Activated naive CD4-positive, alpha-beta T cell treated with anti-CD3 and anti-CD28 coated beads, Interleukin-2, amount 50 U/mL, for 72 hours (primary cell): ENCODE data around the gene PPHLN1. TPM values are rescaled to one million over a fixed set of nuclear protein-coding genes. Genes with fewer than 3 reads are reported as not detected.

Source experiments
- ATAC-seq, 2 donors: fragments of 150-1000 bp; cut with Tn5 transposase; 2 replicates each; pipeline ENCODE4 v1.10.0; 2021; ENCODE audit warnings: mild to moderate bottlenecking in 2 of 2, moderate library complexity in 2 of 2
- DNase-seq, 2 donors: peaks; one replicate each; pipeline ENCODE4 v3.0.0; 2021 to 2022; ENCODE audit warnings: low spot score in 2 of 2
- H3K27ac Mint-ChIP-seq, 2 donors: one replicate each; pipeline ENCODE4 v1.8.0; 2022; ENCODE audit warnings: mild to moderate bottlenecking in 2 of 2, mixed read lengths in 2 of 2
- H3K36me3 Mint-ChIP-seq, 2 donors: one replicate each; pipeline ENCODE4 v1.8.0; 2022; ENCODE audit warnings: mixed read lengths in 2 of 2
- H3K9me3 Mint-ChIP-seq, 2 donors: one replicate each; pipeline ENCODE4 v1.8.0; 2022; ENCODE audit warnings: mixed read lengths in 2 of 2
- total RNA-seq, 2 donors: library from RNA; stranded (reverse); gene quantifications; one replicate each; pipeline ENCODE4 v1.2.3, GENCODE V29; 2022

The PPHLN1 gene
- total RNA-seq, 2 donors from 2014 or later: 62.8 to 91.0 TPM

DNA sequence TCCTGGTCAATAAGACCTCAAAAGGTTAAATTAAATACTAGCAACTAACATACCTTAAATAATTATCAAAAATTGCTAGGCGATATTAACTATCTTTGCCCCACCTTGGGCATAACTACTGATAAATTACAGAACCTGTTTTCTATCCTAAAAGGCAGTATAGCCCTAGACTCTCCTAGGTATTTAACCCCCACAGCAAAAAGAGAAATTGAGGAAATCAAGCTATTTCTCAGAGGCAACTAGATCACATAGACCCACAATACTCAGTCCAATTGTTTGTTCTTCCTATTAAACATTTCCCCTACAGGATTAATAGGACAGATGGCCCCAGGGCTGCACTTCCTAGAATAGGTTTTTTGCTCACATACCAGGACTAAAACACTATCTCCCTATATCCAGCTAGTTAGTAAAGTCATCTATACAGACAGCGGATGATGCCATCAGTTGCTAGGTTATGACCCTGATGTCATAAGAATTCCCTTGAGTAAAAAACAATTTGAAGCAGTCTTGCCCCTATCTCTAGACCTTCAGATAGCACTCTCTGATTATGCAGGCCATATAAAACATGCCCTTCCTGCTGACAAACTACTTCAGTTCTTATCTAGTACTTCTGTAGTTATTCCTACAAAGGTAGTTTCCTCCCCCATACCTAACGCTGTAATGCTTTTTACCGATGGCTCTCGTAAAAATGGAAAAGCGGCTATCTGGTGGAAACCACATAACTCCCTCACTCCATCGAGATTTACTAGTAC, 118.4 kb downstream of the PPHLN1 start:
- DNase-seq: no peak
- H3K36me3 Mint-ChIP-seq: peaks cover 27 to 43% of the 10 kb centered on the region in 2 donors
- no peak for ATAC-seq
- H3K9me3 Mint-ChIP-seq: no peaks in the 10 kb centered on the region
- no peak overlapping the region for H3K27ac Mint-ChIP-seq

DNA sequence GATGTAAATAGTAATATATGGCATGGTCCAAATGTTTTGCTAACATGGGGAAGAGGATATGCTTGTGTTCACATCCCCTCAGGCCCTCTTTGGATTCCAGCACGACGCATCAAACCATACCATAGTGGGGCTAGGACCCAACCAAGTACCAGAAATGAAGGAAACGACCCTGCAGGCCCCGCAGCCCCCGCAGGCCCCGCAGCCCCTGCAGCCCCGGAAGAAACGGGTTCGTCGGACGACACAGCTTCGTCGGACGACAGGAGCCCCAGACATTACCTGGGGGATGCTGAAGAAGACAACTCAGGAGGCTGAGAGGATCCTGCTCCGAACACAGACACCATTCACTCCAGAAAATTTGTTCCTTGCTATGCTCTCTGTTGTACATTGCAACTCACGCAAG, 119.9 kb downstream of the PPHLN1 start:
- Mint-ChIP-seq H3K9me3 (no peaks in the 10 kb centered on the region), H3K36me3 (peaks cover 23 to 41% of the 10 kb centered on the region in 2 donors), H3K27ac (no peak overlapping the region)
- ATAC-seq (no peak), DNase-seq (no peak)

GRCh38 chr12:42446761-42447160, 120.8 kb downstream of the PPHLN1 start:
- H3K27ac Mint-ChIP-seq: no peak overlapping the region
- ATAC-seq (no peak), DNase-seq (no peak)
- peaks cover 19 to 33% of the 10 kb centered on the region in 2 donors for H3K36me3 Mint-ChIP-seq
- no peaks in the 10 kb centered on the region for H3K9me3 Mint-ChIP-seq

- Mint-ChIP-seq H3K9me3 (no peaks in the 10 kb centered on the region), H3K36me3 (peaks cover 17 to 26% of the 10 kb centered on the region in 2 donors)
Observed at GRCh38 chr12:42447371-42447786, 121.4 kb downstream of the PPHLN1 start.

GRCh38 chr12:42448841-42449240, 122.9 kb downstream of the PPHLN1 start:
- ATAC-seq: no peak
- Mint-ChIP-seq H3K27ac (no peak overlapping the region), H3K9me3 (no peaks in the 10 kb centered on the region), H3K36me3 (peaks cover 9 to 18% of the 10 kb centered on the region in 2 donors)
- no peak for DNase-seq

More at GRCh38 chr12:42447371-42447786, 121.4 kb downstream of the PPHLN1 start:
- DNase-seq (no peak), ATAC-seq (no peak)
- peak overlapping the region in 1 of 2 donors; percentile 33 for H3K27ac Mint-ChIP-seq

- no peak for DNase-seq
- no peak for ATAC-seq
- no peak overlapping the region for H3K27ac Mint-ChIP-seq
- peaks cover 2 to 18% of the 10 kb centered on the region in 2 donors for H3K36me3 Mint-ChIP-seq
- H3K9me3 Mint-ChIP-seq: no peaks in the 10 kb centered on the region
Observed at GRCh38 chr12:42450248-42450647, 124.3 kb downstream of the PPHLN1 start.

DNA sequence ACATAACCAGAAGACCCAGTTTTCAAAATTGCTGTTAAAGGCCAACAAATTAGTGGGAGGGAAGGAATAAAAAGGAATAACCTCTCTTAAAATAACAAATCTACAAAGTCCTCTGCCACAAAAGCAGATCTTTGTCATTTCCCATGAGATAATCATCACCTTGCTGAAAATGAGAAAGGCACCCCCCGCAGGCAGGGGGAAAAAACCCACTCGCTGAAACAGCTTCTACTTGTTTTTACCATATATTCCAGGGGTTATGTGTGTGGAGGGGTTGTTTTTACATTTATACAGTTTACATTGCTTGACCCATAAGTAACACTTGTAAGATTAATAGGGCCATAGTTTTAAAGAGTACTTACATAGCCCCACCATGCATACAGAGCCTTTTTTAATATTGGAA, 132.6 kb downstream of the PPHLN1 start:
- H3K36me3 Mint-ChIP-seq: no peaks in the 10 kb centered on the region
- DNase-seq (no peak), ATAC-seq (no peak)
- H3K9me3 Mint-ChIP-seq: no peaks in the 10 kb centered on the region
- no peak overlapping the region for H3K27ac Mint-ChIP-seq

- DNase-seq (no peak), ATAC-seq (no peak)
- Mint-ChIP-seq H3K36me3 (no peaks in the 10 kb centered on the region), H3K9me3 (no peaks in the 10 kb centered on the region), H3K27ac (no peak overlapping the region)
Observed at GRCh38 chr12:42459336-42459847, 133.4 kb downstream of the PPHLN1 start.

DNA sequence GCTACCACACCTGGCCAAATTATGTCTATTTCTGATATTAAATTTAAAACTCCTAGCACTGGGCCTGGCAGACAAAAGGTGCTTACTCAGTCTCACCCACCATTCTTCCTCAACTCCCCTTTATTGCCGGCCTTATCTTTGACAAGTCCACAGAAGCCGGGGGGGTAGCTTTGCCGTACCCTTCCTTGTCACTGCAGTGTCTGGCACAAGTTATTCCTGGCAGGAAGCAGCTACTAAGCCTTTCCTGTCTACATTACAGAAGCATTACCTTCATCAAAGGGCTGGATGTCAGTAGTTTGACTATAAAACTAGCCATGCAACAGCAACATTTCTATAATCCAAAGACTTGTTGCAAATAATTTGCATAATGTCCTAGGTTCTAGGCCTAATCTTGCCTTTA, 136.5 kb downstream of the PPHLN1 start:
- no peaks in the 10 kb centered on the region for H3K36me3 Mint-ChIP-seq
- DNase-seq (no peak), ATAC-seq (no peak)
- H3K9me3 Mint-ChIP-seq: no peaks in the 10 kb centered on the region
- H3K27ac Mint-ChIP-seq: no peak overlapping the region

DNA sequence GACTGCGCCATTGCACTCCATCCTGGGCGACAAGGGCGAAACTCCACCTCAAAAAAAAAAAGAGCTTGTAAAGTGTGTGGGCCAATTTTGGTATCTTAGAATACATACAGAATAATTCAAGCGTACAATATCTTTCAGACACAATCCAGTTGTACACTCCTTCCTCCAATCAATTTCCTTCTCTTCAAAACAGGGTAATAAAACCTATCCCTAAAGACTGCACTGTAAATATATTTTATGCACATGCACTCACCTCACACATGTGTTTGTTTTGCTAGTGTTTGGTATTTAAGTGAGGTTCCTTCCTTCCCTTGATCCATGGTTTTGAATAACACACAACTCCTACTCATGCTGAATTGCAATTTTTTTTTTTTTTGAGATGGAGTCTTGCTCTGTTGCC, 137.7 kb downstream of the PPHLN1 start:
- Mint-ChIP-seq H3K36me3 (no peaks in the 10 kb centered on the region), H3K27ac (no peak overlapping the region), H3K9me3 (no peaks in the 10 kb centered on the region)
- DNase-seq: no peak
- no peak for ATAC-seq

DNA sequence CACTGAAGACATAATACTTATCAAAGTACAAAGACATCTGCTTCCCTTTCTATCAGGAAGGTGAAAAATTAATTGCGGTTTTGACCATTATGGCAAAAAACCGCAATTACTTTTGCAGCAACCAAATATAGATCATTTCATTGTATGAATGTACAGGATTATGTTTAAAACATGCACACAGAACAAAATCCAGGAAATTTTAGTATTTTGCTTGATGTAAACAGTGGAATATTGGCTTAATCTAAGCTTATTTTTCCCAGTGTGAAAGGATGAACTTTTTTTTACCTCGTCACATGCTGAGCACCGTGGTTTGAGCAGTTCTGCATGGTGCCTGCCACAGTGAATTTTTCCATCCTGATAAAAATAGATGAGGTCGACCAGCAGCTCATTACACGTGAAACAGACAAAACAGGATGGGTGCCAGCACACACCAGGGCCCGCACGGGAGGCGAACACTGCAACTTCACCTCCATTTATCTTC, 142.4 kb downstream of the PPHLN1 start:
- Mint-ChIP-seq H3K9me3 (no peaks in the 10 kb centered on the region), H3K27ac (no peak overlapping the region), H3K36me3 (no peaks in the 10 kb centered on the region)
- ATAC-seq: no peak
- DNase-seq: no peak

GRCh38 chr12:42468921-42469320, 143.0 kb downstream of the PPHLN1 start:
- DNase-seq: no peak
- peak; percentile 3 to 14 for ATAC-seq
- no peak overlapping the region for H3K27ac Mint-ChIP-seq
- H3K36me3 Mint-ChIP-seq: no peaks in the 10 kb centered on the region
- H3K9me3 Mint-ChIP-seq: no peaks in the 10 kb centered on the region

GRCh38 chr12:42469355-42470175, 143.6 kb downstream of the PPHLN1 start:
- no peaks in the 10 kb centered on the region for H3K36me3 Mint-ChIP-seq
- H3K27ac Mint-ChIP-seq: no peak overlapping the region
- H3K9me3 Mint-ChIP-seq: no peaks in the 10 kb centered on the region
- peak; percentile 58 to 90 for ATAC-seq
- peak in 1 of 2 donors; percentile 11 for DNase-seq

DNA sequence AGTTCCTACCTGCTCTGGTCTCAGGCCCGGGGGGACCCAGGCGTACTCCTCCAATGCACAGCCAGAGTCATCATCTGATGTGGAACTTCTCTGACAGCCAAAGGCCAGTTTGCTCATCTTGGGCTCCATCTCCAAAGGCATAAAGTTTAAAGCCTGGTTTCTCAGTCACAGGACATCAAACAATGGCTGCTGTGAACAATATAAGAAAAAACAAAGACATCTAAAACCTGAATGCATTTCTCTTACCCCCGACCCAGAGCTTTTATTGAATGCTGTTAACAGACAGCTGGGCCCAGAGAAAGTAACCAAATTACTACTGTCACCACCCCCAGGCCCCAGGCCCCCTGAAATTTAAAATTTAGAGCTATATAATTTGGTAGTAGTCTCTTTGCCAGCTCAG, 146.4 kb downstream of the PPHLN1 start:
- ATAC-seq (no peak), DNase-seq (no peak)
- Mint-ChIP-seq H3K36me3 (no peaks in the 10 kb centered on the region), H3K27ac (no peak overlapping the region), H3K9me3 (no peaks in the 10 kb centered on the region)

- Mint-ChIP-seq H3K36me3 (no peaks in the 10 kb centered on the region), H3K9me3 (no peaks in the 10 kb centered on the region), H3K27ac (no peak overlapping the region)
- DNase-seq (no peak), ATAC-seq (no peak)
Observed at GRCh38 chr12:42473130-42473529, 147.2 kb downstream of the PPHLN1 start.

DNA sequence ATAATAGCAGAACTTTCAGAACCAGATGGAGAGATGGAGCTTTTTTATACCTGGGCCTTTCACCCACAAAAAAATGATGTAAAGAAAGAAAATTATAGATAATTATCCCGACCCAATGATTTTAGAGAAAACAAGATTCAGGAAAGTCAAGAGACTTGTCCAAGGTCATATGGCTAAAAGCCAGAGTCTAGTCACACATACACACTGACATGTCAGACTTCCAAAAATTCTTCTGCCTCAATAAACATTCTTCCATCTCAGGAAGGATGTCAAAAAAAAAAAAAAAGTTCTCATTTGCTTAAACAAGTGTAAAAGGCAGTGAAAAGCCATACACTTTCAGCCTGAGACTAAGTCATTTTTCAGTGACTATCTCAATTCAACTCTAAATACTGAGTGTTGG, 147.6 kb downstream of the PPHLN1 start:
- Mint-ChIP-seq H3K36me3 (no peaks in the 10 kb centered on the region), H3K9me3 (no peaks in the 10 kb centered on the region)
- DNase-seq: no peak

GRCh38 chr12:42474391-42474790, 148.4 kb downstream of the PPHLN1 start:
- no peaks in the 10 kb centered on the region for H3K9me3 Mint-ChIP-seq
- peak; percentile 50 to 58 for ATAC-seq

More for the DNA sequence above, 147.6 kb downstream of the PPHLN1 start:
- no peak overlapping the region for H3K27ac Mint-ChIP-seq
- ATAC-seq: no peak

More at GRCh38 chr12:42474391-42474790, 148.4 kb downstream of the PPHLN1 start:
- H3K27ac Mint-ChIP-seq: no peak overlapping the region
- DNase-seq: no peak
- H3K36me3 Mint-ChIP-seq: no peaks in the 10 kb centered on the region
